GM13977 (cell line): ENCODE data around the gene CCDC59.
A peak's percentile ranks its signal among the peaks of the same experiment; 100 is the strongest.
"Not testable (repeated sequence)": the region's sequence is repeated elsewhere in the genome, so short reads cannot be mapped to it uniquely, and the experiment has no call there.

Experiments
- DNase-seq: peaks from one replicate; pipeline ENCODE4 v3.0.0; 2012; ENCODE audit warnings: low spot score
- in situ Hi-C: fragments of 300-500 bp; cut with MboI; formaldehyde crosslinking; loops from one replicate; pipeline ENCODE4 v1.12.0; 2022; ENCODE audit warnings: low sequenced_read_pairs, low pct_unique_long_range_greater_than_20kb, mixed read lengths, inconsistent platforms; ENCODE audit not compliant: unreplicated experiment
- TF ChIP-seq, protein P1 (sequence below): IDR thresholded peaks from 2 replicates; pipeline ENCODE4 v1.5.1; 2012; ENCODE audit warnings: mild to moderate bottlenecking, control low read depth; ENCODE audit not compliant: insufficient read depth; ENCODE audit errors: extremely low read depth, missing control alignments

CCDC59 gene

DNA sequence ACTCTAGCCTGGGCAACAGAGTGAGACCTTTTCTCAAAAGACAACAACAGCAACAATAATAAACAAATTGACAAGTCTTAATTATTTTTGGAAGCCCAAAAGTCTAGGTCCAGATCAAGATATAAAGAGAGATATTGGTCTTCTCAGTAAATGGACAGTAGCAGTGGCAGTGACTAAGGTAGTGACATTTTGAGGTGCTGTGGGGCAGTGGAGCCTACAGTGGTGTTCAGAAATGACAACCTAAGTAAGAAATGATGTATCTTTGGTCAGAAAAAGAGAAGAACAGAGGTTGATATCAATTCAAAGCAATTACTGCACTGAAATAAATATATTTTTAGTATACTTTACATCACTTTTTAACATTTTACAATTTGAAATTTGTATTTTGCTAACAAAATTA lies 20.8 kb upstream of the CCDC59 start:
- in situ Hi-C loops = no loop called here

DNA sequence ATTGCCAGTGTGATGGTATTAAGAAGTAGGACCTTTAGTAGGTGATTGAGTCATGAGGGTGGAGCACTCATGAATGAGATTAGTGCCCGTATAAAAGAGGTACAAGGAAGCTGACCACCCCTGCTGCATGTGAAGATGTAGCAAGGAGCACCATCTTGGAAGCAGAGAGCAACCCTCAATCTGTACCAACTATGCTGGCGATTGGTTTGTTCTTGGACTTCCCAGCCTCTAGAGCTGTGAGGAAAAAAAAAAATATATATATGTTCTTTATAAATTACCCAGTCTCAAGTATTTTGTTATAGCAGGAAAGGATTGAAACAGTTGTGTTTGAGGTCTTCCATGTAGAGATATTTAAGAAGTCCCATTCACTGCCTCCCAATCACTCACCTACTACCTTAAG lies 17.0 kb upstream of the CCDC59 start:
- no peak for DNase-seq
- in situ Hi-C loops = no loop called here
- TF ChIP-seq, protein P1, sequence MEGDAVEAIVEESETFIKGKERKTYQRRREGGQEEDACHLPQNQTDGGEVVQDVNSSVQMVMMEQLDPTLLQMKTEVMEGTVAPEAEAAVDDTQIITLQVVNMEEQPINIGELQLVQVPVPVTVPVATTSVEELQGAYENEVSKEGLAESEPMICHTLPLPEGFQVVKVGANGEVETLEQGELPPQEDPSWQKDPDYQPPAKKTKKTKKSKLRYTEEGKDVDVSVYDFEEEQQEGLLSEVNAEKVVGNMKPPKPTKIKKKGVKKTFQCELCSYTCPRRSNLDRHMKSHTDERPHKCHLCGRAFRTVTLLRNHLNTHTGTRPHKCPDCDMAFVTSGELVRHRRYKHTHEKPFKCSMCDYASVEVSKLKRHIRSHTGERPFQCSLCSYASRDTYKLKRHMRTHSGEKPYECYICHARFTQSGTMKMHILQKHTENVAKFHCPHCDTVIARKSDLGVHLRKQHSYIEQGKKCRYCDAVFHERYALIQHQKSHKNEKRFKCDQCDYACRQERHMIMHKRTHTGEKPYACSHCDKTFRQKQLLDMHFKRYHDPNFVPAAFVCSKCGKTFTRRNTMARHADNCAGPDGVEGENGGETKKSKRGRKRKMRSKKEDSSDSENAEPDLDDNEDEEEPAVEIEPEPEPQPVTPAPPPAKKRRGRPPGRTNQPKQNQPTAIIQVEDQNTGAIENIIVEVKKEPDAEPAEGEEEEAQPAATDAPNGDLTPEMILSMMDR = no peak

More for the DNA sequence above, 20.8 kb upstream of the CCDC59 start:
- no peak for DNase-seq
- TF ChIP-seq, protein P1 = no peak

DNA sequence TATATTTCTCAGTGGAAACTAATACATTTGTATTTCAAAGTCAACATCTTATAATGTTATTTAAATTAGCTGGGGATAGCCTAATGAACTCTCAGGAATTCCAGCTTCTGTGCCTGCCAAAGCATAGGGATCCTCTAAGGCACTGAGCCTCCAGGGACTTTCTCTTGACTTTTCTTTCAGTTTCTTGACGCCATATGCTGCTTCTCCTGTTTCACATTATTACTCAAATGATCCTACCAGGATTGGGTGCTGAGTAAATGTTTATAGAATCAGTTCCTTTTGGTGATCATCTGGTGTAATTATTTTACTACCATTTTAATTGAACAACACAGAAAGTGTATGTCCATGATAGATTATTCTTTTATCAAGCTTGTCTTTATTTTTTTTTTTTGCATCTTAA lies 8.0 kb upstream of the CCDC59 start:
- DNase-seq = no peak
- in situ Hi-C loops = no loop called here
- TF ChIP-seq, protein P1 = no peak

DNA sequence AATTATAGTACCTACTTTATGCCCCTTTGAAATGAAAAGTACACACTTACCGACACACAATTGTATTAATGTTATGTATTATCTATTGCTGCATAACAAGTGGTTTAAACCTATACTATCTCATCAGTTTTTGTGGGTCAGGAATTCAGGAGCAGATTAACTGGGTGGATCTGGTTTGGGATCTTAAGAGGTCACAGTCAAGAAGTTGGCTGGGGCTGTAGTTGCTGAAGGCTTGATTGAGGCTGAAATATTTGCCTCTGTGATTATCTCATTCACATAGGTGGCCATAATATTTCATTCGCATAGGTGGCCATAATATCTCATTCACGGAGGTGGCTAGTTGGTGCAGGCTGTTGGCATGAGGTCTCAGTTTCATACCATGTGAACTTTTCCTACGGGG lies 5.8 kb upstream of the CCDC59 start:
- DNase-seq = no peak
- in situ Hi-C loops = no loop called here
- TF ChIP-seq, protein P1 = no peak

DNA sequence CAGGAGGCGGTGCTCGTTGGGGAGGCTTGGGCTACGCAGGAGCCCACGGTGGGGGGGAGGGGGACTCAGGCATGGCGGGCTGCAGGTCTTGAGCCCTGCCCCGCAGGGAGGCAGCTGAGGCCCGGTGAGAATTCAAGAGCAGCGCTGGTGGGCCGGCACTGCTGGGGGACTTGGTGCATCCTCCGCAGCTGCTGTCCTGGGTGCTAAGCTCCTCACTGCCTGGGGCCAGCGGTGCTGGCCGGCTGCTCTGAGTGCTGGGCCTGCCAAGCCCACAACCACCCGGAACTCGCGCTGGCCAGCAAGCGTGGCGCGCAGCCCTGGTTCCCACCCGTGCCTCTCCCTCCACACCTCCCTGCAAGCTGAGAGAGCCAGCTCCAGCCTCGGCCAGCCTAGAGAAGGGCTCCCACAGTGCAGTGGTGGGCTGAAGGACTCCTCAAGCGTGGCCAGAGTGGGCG lies 3.3 kb upstream of the CCDC59 start:
- in situ Hi-C loops = no loop called here
- DNase-seq = no peak
- TF ChIP-seq, protein P1 = no peak

DNA sequence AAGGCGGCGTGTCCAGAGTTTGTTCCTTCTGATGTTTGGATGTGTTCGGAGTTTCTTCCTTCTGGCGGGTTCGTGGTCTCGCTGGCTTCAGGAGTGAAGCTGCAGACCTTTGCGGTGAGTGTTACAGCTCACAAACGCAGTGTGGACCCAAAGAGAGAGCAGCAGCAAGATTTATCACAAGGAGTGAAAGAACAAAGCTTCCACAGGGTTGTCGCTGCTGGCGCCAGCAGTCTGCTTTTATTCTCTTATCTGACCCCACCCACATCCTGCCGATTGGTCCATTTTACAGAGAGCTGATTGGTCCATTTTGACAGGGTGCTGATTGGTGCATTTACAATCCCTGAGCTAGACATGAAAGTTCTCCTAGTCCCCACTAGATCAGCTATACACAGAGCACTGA lies 2.6 kb upstream of the CCDC59 start:
- in situ Hi-C loops, DNase-seq: not testable (repeated sequence)

DNA sequence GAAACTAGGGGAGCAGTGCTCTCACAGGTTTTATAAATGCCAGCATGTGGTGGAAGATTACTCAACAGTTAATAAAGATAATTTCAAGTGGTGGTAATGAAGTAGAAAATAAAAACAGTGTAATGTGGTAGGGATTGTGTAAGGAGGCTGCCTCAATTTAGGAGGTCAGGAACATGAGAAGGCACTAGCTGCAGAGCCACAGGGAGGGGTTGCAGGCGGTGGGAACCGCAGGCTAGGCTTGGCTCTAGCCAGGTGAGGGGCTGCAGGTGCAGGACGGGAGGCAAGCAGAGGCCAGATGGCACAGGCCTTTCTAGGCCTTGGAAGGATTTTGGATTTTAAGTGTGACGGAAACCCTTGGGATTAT lies 910 bp upstream of the CCDC59 start:
- no peak for DNase-seq
- TF ChIP-seq, protein P1 = peak; percentile 4
- in situ Hi-C loops = no loop called here
